Fibroblast of pulmonary artery (primary cell): ENCODE measurements around the gene DOCK9.

Experiments used
- DNase-seq: peaks from one replicate; pipeline ENCODE4 v3.0.0-alpha.2; 2010; ENCODE audit warnings: low read depth
- H3K4me3 ChIP-seq: replicated peaks from 2 replicates; pipeline ENCODE4 v1.5.1; 2011; ENCODE audit warnings: low read depth, mild to moderate bottlenecking, control low read depth, low read length, moderate library complexity
- CTCF ChIP-seq: IDR thresholded peaks from 2 replicates; pipeline ENCODE4 v1.5.1; 2011; ENCODE audit warnings: mild to moderate bottlenecking, control low read depth, low read length, inconsistent platforms; ENCODE audit errors: missing control alignments

The DOCK9 gene

GRCh38 chr13:98984983-98985382 is 7.1 kb upstream of the DOCK9 start:
- no peak for DNase-seq
- no peak for TF ChIP-seq CTCF
- no peak overlapping the region for H3K4me3 ChIP-seq

GRCh38 chr13:98984118-98984517 is 6.3 kb upstream of the DOCK9 start:
- no peak overlapping the region for H3K4me3 ChIP-seq
- DNase-seq = no peak
- TF ChIP-seq CTCF = no peak

DNA sequence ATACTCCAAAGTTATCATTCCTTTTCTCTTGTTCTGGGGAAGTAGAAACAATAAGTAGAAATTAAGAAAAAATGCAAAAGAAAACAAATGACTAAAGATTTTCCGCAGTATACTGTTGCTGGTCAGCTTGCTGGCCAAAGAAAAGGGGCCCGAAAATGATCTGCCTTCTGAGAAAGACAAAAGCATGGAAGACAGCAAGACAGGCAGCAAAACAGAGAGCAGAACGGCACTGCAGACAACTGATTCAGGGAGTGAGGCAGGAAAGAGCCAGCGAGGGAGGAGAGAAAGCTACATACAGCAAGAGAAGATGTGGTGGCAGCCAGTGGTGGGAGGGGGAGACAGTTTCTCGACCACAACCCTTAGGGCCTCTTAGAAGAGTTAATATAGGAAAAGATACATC is 5.3 kb upstream of the DOCK9 start:
- DNase-seq = no peak
- TF ChIP-seq CTCF = no peak
- no peak overlapping the region for H3K4me3 ChIP-seq

- H3K4me3 ChIP-seq = no peak overlapping the region
- no peak for DNase-seq
- no peak for TF ChIP-seq CTCF
Measured at GRCh38 chr13:98981369-98982080, 3.7 kb upstream of the DOCK9 start.

DNA sequence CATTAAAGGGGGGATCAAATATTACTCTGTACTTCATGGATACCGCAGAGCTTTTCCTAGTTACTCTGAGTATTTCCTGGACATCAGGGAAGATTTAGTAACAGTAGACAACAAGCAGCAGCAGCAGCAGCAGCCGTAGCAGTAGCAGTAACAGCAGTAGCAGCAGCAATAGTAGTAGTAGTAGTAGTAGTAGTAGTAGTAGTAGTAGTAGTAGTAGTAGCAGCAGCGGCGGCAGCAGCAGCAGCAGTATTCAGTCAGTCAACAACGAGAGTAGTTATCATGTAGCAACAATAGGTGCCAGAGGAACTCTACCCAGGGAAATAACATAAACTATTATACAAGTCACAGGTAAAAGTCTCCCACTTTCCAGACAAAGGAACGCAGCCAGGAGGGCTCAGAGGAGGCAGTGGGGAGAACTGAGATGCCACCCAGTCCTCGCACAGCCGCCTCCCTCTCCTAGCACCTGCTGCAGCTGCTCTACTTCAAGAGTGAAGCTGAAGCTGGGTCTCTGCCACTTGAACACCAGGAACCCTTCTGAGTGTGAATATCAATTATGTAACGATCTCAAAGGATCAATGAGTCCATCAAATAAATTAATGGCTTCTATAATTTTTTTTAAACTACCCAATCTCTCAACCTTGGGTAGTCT is 1.3 kb upstream of the DOCK9 start:
- H3K4me3 ChIP-seq = no peak overlapping the region
- no peak for DNase-seq
- no peak for TF ChIP-seq CTCF

- no peak for TF ChIP-seq CTCF
- peak overlapping the region; percentile 57 for H3K4me3 ChIP-seq
- peak; percentile 65 for DNase-seq
Measured at GRCh38 chr13:98978280-98978679, 416 bp upstream of the DOCK9 start.

DNA sequence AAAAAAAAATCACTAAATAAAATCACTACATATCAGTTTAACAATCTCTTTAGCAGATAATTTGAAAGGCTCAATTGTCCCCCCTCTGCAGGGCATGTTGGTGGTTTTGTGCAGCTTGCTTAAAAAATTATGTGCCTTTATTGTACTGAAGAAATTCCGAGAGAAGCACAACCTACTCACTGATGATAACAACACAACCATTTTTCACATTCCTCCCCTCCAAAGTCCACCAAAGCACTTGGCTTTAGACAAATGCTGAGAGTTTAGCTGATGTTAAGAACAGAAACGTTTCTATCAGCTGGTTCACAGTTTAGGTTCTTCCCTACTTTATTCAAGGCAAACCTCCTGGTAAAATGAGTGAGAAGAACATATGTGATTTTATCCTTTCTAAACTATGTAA is 923 bp downstream of the DOCK9 start:
- peak overlapping the region; percentile 57 for H3K4me3 ChIP-seq
- peak; percentile 45 for DNase-seq
- no peak for TF ChIP-seq CTCF
